ENCODE data around the gene C5orf58.

Gene C5orf58

GRCh38 chr5:170232786-170233185 lies at the start of gene C5orf58:
Gene C5orf58 (plus strand): TSS chr5:170232985. CDS start chr5:170234977, 1,992 bp downstream.
- DNase-seq: no peak

- DNase-seq: peak; percentile 60
Observed at GRCh38 chr5:170183816-170184687, 48.7 kb upstream of the C5orf58 start.

GRCh38 chr5:170184737-170185136 lies 48.0 kb upstream of the C5orf58 start:
- no peak for DNase-seq

- no peak for DNase-seq
Observed at GRCh38 chr5:170186156-170186555, 46.6 kb upstream of the C5orf58 start.

- no peak for DNase-seq
Observed at GRCh38 chr5:170186856-170187255, 45.9 kb upstream of the C5orf58 start.

GRCh38 chr5:170190436-170191134 lies 42.2 kb upstream of the C5orf58 start:
- DNase-seq: no peak

GRCh38 chr5:170192829-170193228 lies 40.0 kb upstream of the C5orf58 start:
- no peak for DNase-seq

- no peak for DNase-seq
Observed at GRCh38 chr5:170195961-170196360, 36.8 kb upstream of the C5orf58 start.

- no peak for DNase-seq
Observed at GRCh38 chr5:170200876-170201275, 31.9 kb upstream of the C5orf58 start.

GRCh38 chr5:170201311-170201710 lies 31.5 kb upstream of the C5orf58 start:
- no peak for DNase-seq

- no peak for DNase-seq
Observed at GRCh38 chr5:170202117-170202516, 30.7 kb upstream of the C5orf58 start.

GRCh38 chr5:170204202-170204601 lies 28.6 kb upstream of the C5orf58 start:
- DNase-seq: no peak

GRCh38 chr5:170206216-170206615 lies 26.6 kb upstream of the C5orf58 start:
- no peak for DNase-seq

GRCh38 chr5:170206958-170207357 lies 25.8 kb upstream of the C5orf58 start:
- DNase-seq: no peak

- DNase-seq: no peak
Observed at GRCh38 chr5:170211575-170212334, 21.0 kb upstream of the C5orf58 start.

- DNase-seq: peak; percentile 67
Observed at GRCh38 chr5:170216257-170216864, 16.4 kb upstream of the C5orf58 start.

GRCh38 chr5:170217831-170218230 lies 15.0 kb upstream of the C5orf58 start:
- no peak for DNase-seq

GRCh38 chr5:170218726-170219125 lies 14.1 kb upstream of the C5orf58 start:
- DNase-seq: no peak

- no peak for DNase-seq
Observed at GRCh38 chr5:170219615-170220014, 13.2 kb upstream of the C5orf58 start.

- no peak for DNase-seq
Observed at GRCh38 chr5:170220191-170220590, 12.6 kb upstream of the C5orf58 start.

GRCh38 chr5:170221327-170221741 lies 11.5 kb upstream of the C5orf58 start:
- peak; percentile 71 for DNase-seq

- DNase-seq: peak; percentile 47
Observed at GRCh38 chr5:170223360-170223759, 9.4 kb upstream of the C5orf58 start.

GRCh38 chr5:170223906-170224305 lies 8.9 kb upstream of the C5orf58 start:
- no peak for DNase-seq
